Smooth muscle cell (in vitro differentiated cells): ENCODE results near the gene PLPP2. TPM values are rescaled to one million over a fixed set of nuclear protein-coding genes. Genes with fewer than 3 reads are reported as not detected.

Experiments used
- DNase-seq: peaks from one replicate; lab custom pipeline; 2025; ENCODE audit not compliant: unreplicated experiment; lab: John Stamatoyannopoulos, UW
- H2AFZ ChIP-seq: fragments of 200-600 bp; sonication (generic); 2 replicates; pipeline ENCODE4 v1.6.0; 2016; ENCODE audit warnings: antibody characterized with exemption, low read depth, mild to moderate bottlenecking
- H3F3A ChIP-seq: fragments of 200-600 bp; sonication (generic); 2 replicates; pipeline ENCODE4 v1.6.0; 2017; ENCODE audit warnings: antibody characterized with exemption, low read depth
- H3K27ac ChIP-seq: fragments of 200-600 bp; sonication (generic); 2 replicates; pipeline ENCODE4 v1.5.1; 2016; ENCODE audit warnings: low read depth, mild to moderate bottlenecking
- H3K27me3 ChIP-seq: fragments of 200-600 bp; sonication (generic); 2 replicates; pipeline ENCODE4 v1.6.1; 2016; ENCODE audit warnings: low read depth, mild to moderate bottlenecking
- H3K36me3 ChIP-seq: fragments of 200-600 bp; sonication (generic); 2 replicates; pipeline ENCODE4 v1.5.1; 2016; ENCODE audit warnings: low read depth
- H3K4me1 ChIP-seq: fragments of 200-600 bp; sonication (generic); 2 replicates; pipeline ENCODE4 v1.5.1; 2016; ENCODE audit warnings: low read depth
- H3K4me2 ChIP-seq: fragments of 200-600 bp; sonication (generic); 2 replicates; pipeline ENCODE4 v1.6.0; 2016; ENCODE audit warnings: mild to moderate bottlenecking
- H3K4me3 ChIP-seq: fragments of 200-600 bp; sonication (generic); 2 replicates; pipeline ENCODE4 v1.5.1; 2016; ENCODE audit warnings: mild to moderate bottlenecking
- H3K79me2 ChIP-seq: fragments of 200-600 bp; sonication (generic); 2 replicates; pipeline ENCODE4 v1.6.0; 2016; ENCODE audit warnings: low read depth, mild to moderate bottlenecking
- H3K9ac ChIP-seq: fragments of 200-600 bp; sonication (generic); 2 replicates; pipeline ENCODE4 v1.6.0; 2016; ENCODE audit warnings: low read depth
- H3K9me3 ChIP-seq: fragments of 200-600 bp; sonication (generic); replicated peaks from 2 replicates; pipeline ENCODE4 v1.5.1; 2016; ENCODE audit warnings: low read depth
- H4K20me1 ChIP-seq: fragments of 200-600 bp; sonication (generic); 2 replicates; pipeline ENCODE4 v1.6.0; 2016; ENCODE audit warnings: low read depth
- WGBS: methylation state at CpG from one replicate; pipeline ENCODE4 v1.1.7; 2016; ENCODE audit warnings: low lambda C conversion rate; 5-methylcytosine and 5-hydroxymethylcytosine counted together
- polyA plus RNA-seq: library from polyadenylated mRNA; unstranded; fragments of >200 nt; fragmentation: Nextera tagmentation; extraction: Ambion mirVana; gene quantifications from 2 replicates; pipeline ENCODE4 v1.2.1, GENCODE V29; 2016
- total RNA-seq: library from RNA; depleted of rRNA; stranded (reverse); fragments of >200 nt; gene quantifications from 2 replicates; pipeline ENCODE4 v1.2.3, GENCODE V29; 2014
- TF ChIP-seq, protein P1 (sequence below): fragments of 200-600 bp; sonication (generic); IDR thresholded peaks from 2 replicates; pipeline ENCODE4 v1.5.1; 2017; ENCODE audit warnings: borderline replicate concordance, mild to moderate bottlenecking, antibody characterized with exemption; ENCODE audit not compliant: insufficient read depth, poor library complexity, severe bottlenecking

Gene PLPP2
- total and polyA plus RNA-seq, 2 experiments from 2014 or later, result 4.8 to 6.2 TPM

DNA sequence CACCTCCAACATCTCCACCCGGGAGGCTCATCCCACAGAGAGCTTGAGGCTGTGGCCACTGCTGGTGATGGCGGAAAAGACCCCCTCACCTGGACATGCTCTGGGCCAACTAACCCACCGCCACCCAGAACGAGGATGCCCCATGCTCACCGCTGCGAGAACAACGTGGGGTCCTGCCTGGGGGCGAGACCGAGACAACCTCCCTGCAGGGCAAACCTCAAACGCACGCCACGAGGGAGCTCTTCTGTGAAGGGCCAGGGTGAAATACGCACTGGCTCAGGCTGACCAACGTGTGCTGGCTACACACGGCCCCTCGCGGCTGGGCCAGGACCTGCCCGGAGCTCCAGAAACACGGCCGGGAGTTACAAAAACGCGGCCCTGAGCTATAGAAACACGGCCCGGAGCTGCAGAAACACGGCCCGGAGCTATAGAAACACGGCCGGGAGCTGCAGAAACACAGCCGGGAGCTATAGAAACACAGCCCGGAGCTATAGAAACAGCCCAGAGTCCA lies 19.0 kb upstream of the PLPP2 start:
- H3K4me2 ChIP-seq, result no peak overlapping the region
- 98% methylated on average over 30 of the region's 30 CpGs for WGBS
- H3K4me3 ChIP-seq, result no peak overlapping the region
- H3K36me3 ChIP-seq, result no peaks in the 10 kb centered on the region
- no peak overlapping the region for H3K27ac ChIP-seq
- peaks cover 4% of the 10 kb centered on the region for H3K79me2 ChIP-seq
- H4K20me1 ChIP-seq, result peaks cover 78% of the 10 kb centered on the region
- H3K27me3 ChIP-seq, result no peaks in the 10 kb centered on the region
- H3F3A ChIP-seq, result no peaks in the 10 kb centered on the region
- no peak overlapping the region for H3K9ac ChIP-seq
- no peak for DNase-seq
- no peak overlapping the region for H2AFZ ChIP-seq
- no peaks in the 10 kb centered on the region for H3K9me3 ChIP-seq
- H3K4me1 ChIP-seq, result no peaks in the 10 kb centered on the region
- TF ChIP-seq, protein P1, sequence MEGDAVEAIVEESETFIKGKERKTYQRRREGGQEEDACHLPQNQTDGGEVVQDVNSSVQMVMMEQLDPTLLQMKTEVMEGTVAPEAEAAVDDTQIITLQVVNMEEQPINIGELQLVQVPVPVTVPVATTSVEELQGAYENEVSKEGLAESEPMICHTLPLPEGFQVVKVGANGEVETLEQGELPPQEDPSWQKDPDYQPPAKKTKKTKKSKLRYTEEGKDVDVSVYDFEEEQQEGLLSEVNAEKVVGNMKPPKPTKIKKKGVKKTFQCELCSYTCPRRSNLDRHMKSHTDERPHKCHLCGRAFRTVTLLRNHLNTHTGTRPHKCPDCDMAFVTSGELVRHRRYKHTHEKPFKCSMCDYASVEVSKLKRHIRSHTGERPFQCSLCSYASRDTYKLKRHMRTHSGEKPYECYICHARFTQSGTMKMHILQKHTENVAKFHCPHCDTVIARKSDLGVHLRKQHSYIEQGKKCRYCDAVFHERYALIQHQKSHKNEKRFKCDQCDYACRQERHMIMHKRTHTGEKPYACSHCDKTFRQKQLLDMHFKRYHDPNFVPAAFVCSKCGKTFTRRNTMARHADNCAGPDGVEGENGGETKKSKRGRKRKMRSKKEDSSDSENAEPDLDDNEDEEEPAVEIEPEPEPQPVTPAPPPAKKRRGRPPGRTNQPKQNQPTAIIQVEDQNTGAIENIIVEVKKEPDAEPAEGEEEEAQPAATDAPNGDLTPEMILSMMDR, result no peak

DNA sequence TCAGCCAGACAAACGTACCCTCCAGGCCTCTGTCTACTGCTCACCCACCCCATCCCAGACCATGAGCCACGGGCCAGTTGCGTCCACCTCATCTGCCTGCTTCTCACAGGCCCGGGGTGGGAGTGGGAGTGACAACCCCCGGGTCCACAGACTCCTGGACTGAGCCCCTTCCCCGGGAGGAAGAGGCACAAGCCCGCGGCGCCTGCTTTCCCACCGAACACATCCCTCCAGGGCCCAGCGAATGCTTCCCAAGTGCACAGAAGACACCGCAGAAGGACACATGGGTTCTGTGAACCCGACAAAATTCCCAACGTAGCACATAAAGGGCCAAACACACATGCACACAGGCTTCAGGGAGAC lies 18.0 kb upstream of the PLPP2 start:
- H3K4me1 ChIP-seq, result no peaks in the 10 kb centered on the region
- no peaks in the 10 kb centered on the region for H3K79me2 ChIP-seq
- DNase-seq, result no peak
- H4K20me1 ChIP-seq, result peaks cover 74% of the 10 kb centered on the region
- no peak overlapping the region for H3K4me3 ChIP-seq
- H3K27ac ChIP-seq, result no peak overlapping the region
- H3K9ac ChIP-seq, result no peak overlapping the region
- H3K4me2 ChIP-seq, result no peak overlapping the region
- TF ChIP-seq, protein P1, result no peak
- H3F3A ChIP-seq, result no peaks in the 10 kb centered on the region
- H3K36me3 ChIP-seq, result no peaks in the 10 kb centered on the region
- 99% methylated on average over 14 of the region's 14 CpGs for WGBS
- H2AFZ ChIP-seq, result no peak overlapping the region
- H3K9me3 ChIP-seq, result no peaks in the 10 kb centered on the region
- no peaks in the 10 kb centered on the region for H3K27me3 ChIP-seq

DNA sequence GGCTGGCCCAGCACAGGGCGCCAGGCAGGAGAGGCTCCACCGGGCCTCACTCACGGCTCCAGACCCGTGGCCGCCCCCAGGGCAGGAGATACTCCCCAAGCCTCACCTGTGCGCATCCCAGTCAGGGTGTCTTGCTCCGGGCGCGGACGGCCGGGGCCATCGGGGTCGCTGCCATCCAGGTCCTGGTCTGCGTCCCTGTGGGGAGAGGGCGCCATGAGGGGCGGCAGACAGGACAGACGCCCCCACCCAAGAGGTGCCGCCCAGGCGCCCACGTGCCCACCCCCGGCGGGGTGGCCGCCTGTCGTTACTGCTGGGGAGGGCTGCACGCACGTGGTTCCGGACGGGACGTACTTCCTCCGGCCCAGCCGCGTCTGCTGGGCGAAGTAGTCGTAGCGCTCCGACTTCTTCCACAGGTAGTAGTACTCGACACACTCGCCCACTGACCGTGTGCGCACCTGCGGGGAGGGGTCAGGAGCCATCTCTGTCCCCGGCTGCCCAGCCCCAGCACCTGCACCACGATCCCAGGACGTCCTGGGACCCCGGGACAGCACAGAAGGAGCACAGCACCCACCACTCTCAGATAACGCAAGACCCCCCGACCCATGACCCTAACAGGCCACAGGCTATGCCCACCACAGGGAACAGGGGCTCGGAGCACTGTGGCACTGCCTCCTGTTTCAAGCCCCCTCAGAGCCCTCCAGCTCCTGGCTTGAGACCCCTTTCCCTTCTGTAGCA lies 17.4 kb upstream of the PLPP2 start:
- TF ChIP-seq, protein P1, result no peak
- Histone ChIP-seq H3K9ac (no peak overlapping the region), H2AFZ (no peak overlapping the region), H3K9me3 (no peaks in the 10 kb centered on the region), H3F3A (no peaks in the 10 kb centered on the region), H3K4me3 (no peak overlapping the region), H3K36me3 (no peaks in the 10 kb centered on the region), H3K27me3 (no peaks in the 10 kb centered on the region), H3K4me2 (no peak overlapping the region), H3K4me1 (no peaks in the 10 kb centered on the region), H3K27ac (no peak overlapping the region), H3K79me2 (no peaks in the 10 kb centered on the region), H4K20me1 (peaks cover 73% of the 10 kb centered on the region)
- 98% methylated on average over 32 of the region's 48 CpGs for WGBS
- no peak for DNase-seq
